Breast epithelium (tissue), 3 donors: ENCODE measurements around the gene ANAPC2.

ENCODE experiments used
- CTCF ChIP-seq, 3 donors: fragments of 450-650 bp; IDR thresholded peaks; one replicate each; pipeline ENCODE4 v1.5.1; 2016 to 2017; ENCODE audit warnings: antibody characterized with exemption in 3 of 3, mild to moderate bottlenecking in 3 of 3, moderate library complexity in 3 of 3
- POLR2AphosphoS5 ChIP-seq, 3 donors: sonication (generic); formaldehyde crosslinking; IDR thresholded peaks; one replicate each; pipeline ENCODE4 v1.6.1; 2017; ENCODE audit warnings: antibody characterized with exemption in 3 of 3

DNA sequence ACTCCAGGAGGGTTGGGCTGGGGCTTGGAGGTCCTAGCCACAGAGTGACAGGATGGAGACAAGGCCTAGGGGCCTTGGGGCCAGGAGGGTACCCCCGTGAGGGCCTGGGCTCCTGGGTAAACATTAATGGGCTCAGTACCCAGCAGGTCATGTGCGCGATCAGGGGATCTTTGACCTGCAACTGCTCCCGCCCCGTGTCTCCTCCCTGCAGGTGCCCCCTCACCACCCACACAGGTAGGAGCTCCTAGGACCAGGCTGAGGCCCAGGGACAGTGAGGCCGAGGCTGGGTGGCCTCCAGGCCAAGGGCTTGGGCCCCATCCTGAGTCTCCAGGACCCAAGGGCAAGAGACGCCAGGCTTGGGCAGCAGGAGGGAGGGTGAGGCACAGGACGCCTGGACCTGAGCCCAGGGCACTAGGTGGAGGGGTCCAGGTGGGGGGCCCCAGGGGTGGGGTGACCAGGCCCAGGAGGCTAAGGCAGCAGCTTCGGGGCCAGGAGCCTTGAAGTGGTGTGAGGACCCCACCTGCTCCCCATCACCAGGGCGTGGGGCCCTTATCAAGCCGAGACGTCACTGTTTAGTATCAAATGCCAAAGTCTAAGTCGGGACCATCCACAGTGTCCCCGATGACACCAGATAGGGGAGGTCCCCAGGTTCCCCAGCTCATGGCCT, 42.5 kb upstream of the ANAPC2 start, which contains the start of gene SLC34A3:
- no peak for TF ChIP-seq CTCF (IDR thresholded peaks at IDR 0.05)
- TF ChIP-seq POLR2AphosphoS5 (IDR thresholded peaks at IDR 0.05), result no peak
